GM12878 (cell line): ENCODE measurements around the gene NCF2. TPM values are rescaled to one million over a fixed set of nuclear protein-coding genes. Genes with fewer than 3 reads are reported as not detected.

ENCODE experiments used
- ATAC-seq: fragments of 200-7000 bp; cut with Tn5 transposase; 3 replicates; pipeline ENCODE4 v1.9.1; 2020; ENCODE audit warnings: mild to moderate bottlenecking, moderate library complexity
- BruUV-seq: library from RNA; stranded (reverse); fragments of 400-500 nt; replicated peaks from 2 replicates; lab custom pipeline; 2021; lab: Mats Ljungman, UMichigan
- CTCF ChIA-PET: fragments of 300-600 bp; sonication (Branson Sonifier 250); formaldehyde crosslinking; extraction: SDS; loops from one replicate; lab custom pipeline; 2021; ENCODE audit warnings: inconsistent platforms; lab: Yijun Ruan, JAX
- POLR2A ChIA-PET: fragments of 350-600 bp; formaldehyde crosslinking; extraction: SDS; loops from one replicate; lab custom pipeline; 2021; ENCODE audit warnings: inconsistent platforms; lab: Charles Lee
- RAD21 ChIA-PET: fragments of 300-600 bp; sonication (Branson Sonifier 250); formaldehyde crosslinking; loops from one replicate; lab custom pipeline; 2023; ENCODE audit warnings: antibody characterized with exemption; ENCODE audit not compliant: unreplicated experiment; lab: Charles Lee
- SMC1A ChIA-PET: fragments of 300-600 bp; sonication (Branson Sonifier 250); formaldehyde crosslinking; loops from one replicate; lab custom pipeline; 2023; ENCODE audit not compliant: unreplicated experiment, uncharacterized antibody; lab: Charles Lee
- DNase-seq: peaks from one replicate; pipeline ENCODE4 v3.0.0-alpha.2; 2011; ENCODE audit warnings: low read depth, low spot score
- FAIRE-seq: peaks from 3 replicates; lab custom pipeline; 2011; peaks lifted over from hg19 to GRCh38; lab: Jason Lieb, UNC
- H2AFZ ChIP-seq: 2 replicates; pipeline ENCODE4 v1.6.0; 2011; ENCODE audit warnings: low read depth, low read length, control low read depth; ENCODE audit not compliant: control insufficient read depth
- H3K27ac ChIP-seq: 2 replicates; pipeline ENCODE4 v1.5.1; 2011; ENCODE audit warnings: control low read depth; ENCODE audit not compliant: control insufficient read depth, insufficient read depth
- H3K27me3 ChIP-seq, 2 experiments: replicated peaks in 1 of 2; 2 replicates each; pipeline versions ENCODE4 v1.6.0 to v1.6.1; 2011; ENCODE audit warnings: low read length in 1 of 2; ENCODE audit not compliant: control insufficient read depth in 2 of 2, insufficient read depth in 2 of 2
- H3K36me3 ChIP-seq, 2 experiments: 2 replicates each; pipeline ENCODE4 v1.5.1; 2011; ENCODE audit warnings: low read length in 1 of 2; ENCODE audit not compliant: control insufficient read depth in 2 of 2, insufficient read depth in 2 of 2
- H3K4me1 ChIP-seq: 2 replicates; pipeline ENCODE4 v1.6.1; 2011; ENCODE audit warnings: mild to moderate bottlenecking, low read length, moderate library complexity, mixed read lengths; ENCODE audit not compliant: control insufficient read depth, insufficient read depth
- H3K4me2 ChIP-seq: 2 replicates; pipeline ENCODE4 v1.6.0; 2011; ENCODE audit warnings: control low read depth; ENCODE audit not compliant: control insufficient read depth, insufficient read depth
- H3K4me3 ChIP-seq: fragments of 200-600 bp; sonication (generic); 2 replicates; pipeline ENCODE4 v1.5.1; 2016
- H3K79me2 ChIP-seq: 2 replicates; pipeline ENCODE4 v1.6.0; 2011; ENCODE audit warnings: low read length; ENCODE audit not compliant: control insufficient read depth, insufficient read depth
- H3K9ac ChIP-seq: 2 replicates; pipeline ENCODE4 v1.8.0; 2011; ENCODE audit warnings: low read length, control low read depth, mixed read lengths; ENCODE audit not compliant: control insufficient read depth, insufficient read depth
- H3K9me3 ChIP-seq: replicated peaks from 3 replicates; pipeline ENCODE4 v1.5.1; 2011; ENCODE audit warnings: mild to moderate bottlenecking, low read length; ENCODE audit not compliant: control insufficient read depth, insufficient read depth
- H4K20me1 ChIP-seq: 2 replicates; pipeline ENCODE4 v1.6.0; 2011; ENCODE audit not compliant: control insufficient read depth, insufficient read depth
- BMI1 ChIP-seq: fragments of 450-650 bp; IDR thresholded peaks from 2 replicates; pipeline ENCODE4 v1.6.1; 2016; ENCODE audit warnings: mild to moderate bottlenecking, moderate library complexity, borderline replicate concordance
- CBFB ChIP-seq: IDR thresholded peaks from 2 replicates; pipeline ENCODE4 v1.6.1; 2016; ENCODE audit warnings: antibody characterized with exemption, low read depth
- CEBPB ChIP-seq, 2 experiments: fragments of 150-350 bp in 1 of 2; IDR thresholded peaks; 2 replicates each; pipeline ENCODE4 v1.6.1; 2012 to 2014; ENCODE audit warnings: low read depth in 2 of 2, low read length in 2 of 2, borderline replicate concordance in 1 of 2, inconsistent platforms in 1 of 2
- CHD4 ChIP-seq: fragments of 200-600 bp; sonication (generic); IDR thresholded peaks from 2 replicates; pipeline ENCODE4 v1.6.1; 2016; ENCODE audit warnings: mild to moderate bottlenecking
- CREM ChIP-seq: IDR thresholded peaks from 2 replicates; pipeline ENCODE4 v1.6.1; 2014; ENCODE audit warnings: antibody characterized with exemption, low read depth
- MEF2B ChIP-seq: fragments of 450-650 bp; IDR thresholded peaks from 2 replicates; pipeline ENCODE4 v1.6.1; 2018; ENCODE audit warnings: mild to moderate bottlenecking, moderate library complexity; ENCODE audit not compliant: partially characterized antibody, poor library complexity, severe bottlenecking
- MTA3 ChIP-seq: IDR thresholded peaks from 2 replicates; pipeline ENCODE4 v1.6.1; 2012; ENCODE audit warnings: low read length, inconsistent platforms, borderline replicate concordance
- PML ChIP-seq: IDR thresholded peaks from 2 replicates; pipeline ENCODE4 v1.6.1; 2012; ENCODE audit warnings: low read length, inconsistent platforms
- RBBP5 ChIP-seq: fragments of 200-600 bp; sonication (generic); conservative IDR thresholded peaks from 2 replicates; pipeline ENCODE4 v1.6.1; 2016
- SPI1 ChIP-seq: IDR thresholded peaks from 2 replicates; pipeline ENCODE4 v1.6.1; 2011; ENCODE audit warnings: low read depth, mild to moderate bottlenecking, low read length, moderate library complexity, borderline replicate concordance; ENCODE audit not compliant: insufficient read depth
- SREBF1 ChIP-seq: IDR thresholded peaks from 2 replicates; pipeline ENCODE4 v1.6.1; 2012; ENCODE audit warnings: mild to moderate bottlenecking, low read length
- ZNF274 ChIP-seq: IDR thresholded peaks from one replicate; pipeline ENCODE4 v1.8.0; 2011; ENCODE audit not compliant: insufficient read length, insufficient read depth
- WGBS: methylation state at CpG from one replicate; pipeline ENCODE4 v1.1.6; 2016; ENCODE audit warnings: low lambda C conversion rate; ENCODE audit not compliant: insufficient replicate concordance, insufficient coverage; ENCODE audit errors: missing lambda C conversion rate; 5-methylcytosine and 5-hydroxymethylcytosine counted together
- in situ Hi-C: fragments of 300-500 bp; cut with MboI; formaldehyde crosslinking; loops from 9 replicates; pipeline ENCODE4 v1.14.3; 2018; ENCODE audit warnings: mixed read lengths
- intact Hi-C: fragments of 100-400 bp; cut with micrococcal nuclease; formaldehyde crosslinking; loops from one replicate; pipeline ENCODE4 v1.14.2; 2022; ENCODE audit not compliant: unreplicated experiment
- polyA plus RNA-seq, 11 experiments: library from polyadenylated mRNA; depleted of rRNA in 4 of 11; unstranded in 6 of 11; stranded (reverse) in 5 of 11; fragments of >200 nt; fragmentation: Nextera tagmentation in 4 of 11; fragmentation: Illumina TruSeq in 1 of 11; extraction: Ambion mirVana in 4 of 11; extraction: Trizol in 1 of 11; gene quantifications; 1 replicate in 1 of 11; 2 replicates in 10 of 11; pipeline versions ENCODE4 v1.2.1 to v1.2.3, GENCODE V29; 2011 to 2016; ENCODE audit warnings: inconsistent platforms in 2 of 11, missing spikeins in 2 of 11, low read depth in 1 of 11
- total RNA-seq, 4 experiments: library from RNA; depleted of rRNA in 3 of 4; stranded (reverse); fragments of >200 nt in 3 of 4; fragmentation: Illumina TruSeq in 1 of 4; extraction: Trizol in 1 of 4; gene quantifications; 2 replicates each; pipeline versions ENCODE4 v1.2.1 to v1.2.3, GENCODE V29; 2013 to 2021
- TF ChIP-seq, protein P1 (sequence below): fragments of 450-650 bp; IDR thresholded peaks from 2 replicates; pipeline ENCODE4 v1.6.1; 2018; ENCODE audit warnings: borderline replicate concordance, mild to moderate bottlenecking; ENCODE audit not compliant: partially characterized antibody
- TF ChIP-seq, protein P2 (sequence below): IDR thresholded peaks from 2 replicates; pipeline ENCODE4 v1.6.1; 2011; ENCODE audit warnings: borderline replicate concordance, low read depth, mild to moderate bottlenecking, moderate library complexity, mixed read lengths, low read length; ENCODE audit not compliant: insufficient read depth; ENCODE audit errors: extremely low read length

NCF2 gene
- total and polyA plus RNA-seq, 10 of the 15 experiments (the other 5 are each of a cell fraction or from before 2014, with no cell fraction given), result 31.4 to 256 (median 77.1) TPM

DNA sequence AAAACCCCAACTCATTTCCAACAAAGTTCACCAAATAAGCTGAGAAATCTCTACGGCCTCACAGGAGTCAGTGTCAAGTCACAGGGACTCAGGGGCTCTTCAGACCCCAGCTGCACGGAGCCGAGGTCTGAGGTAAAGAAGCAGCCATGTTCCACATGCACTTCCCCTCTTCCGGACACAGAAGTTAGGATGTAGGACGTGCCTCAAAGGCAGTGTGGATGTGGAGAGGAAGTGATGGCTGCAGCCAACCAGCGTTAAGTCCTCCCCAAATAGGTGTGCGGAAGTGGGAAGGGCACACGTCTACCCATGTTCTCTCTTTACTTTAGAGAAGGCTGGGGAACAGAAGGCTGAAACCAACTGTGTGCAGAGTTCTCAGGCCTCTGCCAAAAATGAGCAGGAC, 14.6 kb upstream of the NCF2 start (continued):
- TF ChIP-seq, protein P1, sequence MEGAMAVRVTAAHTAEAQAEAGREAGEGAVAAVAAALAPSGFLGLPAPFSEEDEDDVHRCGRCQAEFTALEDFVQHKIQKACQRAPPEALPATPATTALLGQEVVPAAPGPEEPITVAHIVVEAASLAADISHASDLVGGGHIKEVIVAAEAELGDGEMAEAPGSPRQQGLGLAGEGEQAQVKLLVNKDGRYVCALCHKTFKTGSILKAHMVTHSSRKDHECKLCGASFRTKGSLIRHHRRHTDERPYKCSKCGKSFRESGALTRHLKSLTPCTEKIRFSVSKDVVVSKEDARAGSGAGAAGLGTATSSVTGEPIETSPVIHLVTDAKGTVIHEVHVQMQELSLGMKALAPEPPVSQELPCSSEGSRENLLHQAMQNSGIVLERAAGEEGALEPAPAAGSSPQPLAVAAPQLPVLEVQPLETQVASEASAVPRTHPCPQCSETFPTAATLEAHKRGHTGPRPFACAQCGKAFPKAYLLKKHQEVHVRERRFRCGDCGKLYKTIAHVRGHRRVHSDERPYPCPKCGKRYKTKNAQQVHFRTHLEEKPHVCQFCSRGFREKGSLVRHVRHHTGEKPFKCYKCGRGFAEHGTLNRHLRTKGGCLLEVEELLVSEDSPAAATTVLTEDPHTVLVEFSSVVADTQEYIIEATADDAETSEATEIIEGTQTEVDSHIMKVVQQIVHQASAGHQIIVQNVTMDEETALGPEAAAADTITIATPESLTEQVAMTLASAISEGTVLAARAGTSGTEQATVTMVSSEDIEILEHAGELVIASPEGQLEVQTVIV, result no peak
- TF ChIP-seq PML (0 out of 2 replicates have a peak, but pooled peaks have one; percentile 6), SPI1 (peak; percentile 86; the same call in 1 of the 2 replicates), CREM (no peak), BMI1 (no peak), MTA3 (peak; percentile 30; the same call in 1 of the 2 replicates)

DNA sequence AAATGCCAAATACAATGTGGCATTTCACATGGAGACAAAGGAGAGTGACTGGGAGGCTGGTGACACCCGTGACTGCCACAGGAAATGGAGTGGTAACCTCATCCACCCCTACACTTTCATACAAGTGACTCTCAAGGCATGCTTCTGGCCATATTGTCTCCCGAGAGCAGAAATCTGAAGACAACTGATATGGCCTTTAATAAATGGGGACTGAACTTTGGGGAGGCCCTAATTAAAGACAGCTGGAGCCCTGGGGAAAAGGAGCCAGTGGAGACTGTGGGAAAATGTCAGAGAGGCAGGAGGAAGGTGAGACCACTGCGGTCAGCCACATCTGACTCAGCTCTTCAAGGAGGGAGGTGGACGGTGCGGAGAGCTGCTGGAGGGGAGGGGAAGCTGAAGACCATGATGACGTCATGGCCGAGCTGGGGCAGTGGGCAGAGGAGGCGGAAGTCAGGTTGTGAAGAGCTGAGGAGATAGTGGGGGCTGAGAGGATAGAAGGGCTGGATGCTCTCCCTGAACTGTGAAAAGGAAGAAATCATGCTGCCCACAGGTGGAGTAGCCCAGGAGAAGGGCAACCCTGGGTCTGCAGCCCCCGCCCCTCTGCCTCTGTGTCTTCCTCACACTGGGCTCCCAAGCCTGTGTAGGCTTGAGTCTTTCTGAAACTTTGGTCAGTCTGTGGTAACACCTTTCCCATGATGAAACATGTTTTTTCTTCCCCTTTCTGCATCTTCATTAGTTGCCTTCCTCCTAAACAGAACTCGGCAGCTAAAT, 14.0 kb upstream of the NCF2 start:
- intact Hi-C loops, result loop anchor here (1.0 to 5.0 kb wide), 3 partner anchors 14 to 238 kb away; partner anchors contain the start of genes ARPC5 and NCF2
- H2AFZ ChIP-seq, result peak overlapping the region; percentile 31; the same call in 1 of the 2 replicates
- in situ Hi-C loops, result no loop called here
- H3K4me2 ChIP-seq, result peak overlapping the region; percentile 42
- SMC1A ChIA-PET, result interaction anchor here (0.6 to 12.6 kb wide), 14 partner anchors 14 to 294 kb away, joined by 3 to 363 read pairs (median 4); partner anchors contain the start of gene NCF2
- CTCF ChIA-PET, result interaction anchor here (0.6 to 9.8 kb wide), 11 partner anchors 14 to 135 kb away, joined by 3 to 152 read pairs (median 5); partner anchors contain the start of gene NCF2
- no peaks in the 10 kb centered on the region for H3K79me2 ChIP-seq
- under 1% methylated on average over 10 of the region's 10 CpGs for whole genome bisulfite sequencing
- H3K27me3 ChIP-seq, result no peaks in the 10 kb centered on the region
- ATAC-seq (peak; percentile 71), FAIRE-seq (peak; percentile 62), DNase-seq (peak; percentile 89)
- peaks cover 61% of the 10 kb centered on the region for H3K4me1 ChIP-seq
- no peaks in the 10 kb centered on the region; the same call in 1 of the 3 replicates for H3K9me3 ChIP-seq
- no TSS peak for BruUV-seq
- POLR2A ChIA-PET, result interaction anchor here (0.5 to 9.4 kb wide), 11 partner anchors 12 to 132 kb away, joined by 3 to 199 read pairs (median 5); partner anchors contain the start of genes ARPC5, NCF2 and SMG7
- H4K20me1 ChIP-seq, result no peaks in the 10 kb centered on the region
- RAD21 ChIA-PET, result interaction anchor here (0.6 to 8.5 kb wide), 12 partner anchors 14 to 307 kb away, joined by 3 to 188 read pairs (median 4); partner anchors contain the start of genes NCF2 and SMG7
- H3K36me3 ChIP-seq, result no peaks in the 10 kb centered on the region
- H3K27ac ChIP-seq, result peak overlapping the region; percentile 64
- no peak overlapping the region for H3K4me3 ChIP-seq
- H3K9ac ChIP-seq, result no peak overlapping the region
- TF ChIP-seq ZNF274, result no peak
- peak; percentile 98 for TF ChIP-seq MEF2B
- TF ChIP-seq CHD4, result no peak
- 0 out of 2 replicates have a peak, but pooled peaks have one; percentile 37 for TF ChIP-seq BMI1
- TF ChIP-seq, protein P2, sequence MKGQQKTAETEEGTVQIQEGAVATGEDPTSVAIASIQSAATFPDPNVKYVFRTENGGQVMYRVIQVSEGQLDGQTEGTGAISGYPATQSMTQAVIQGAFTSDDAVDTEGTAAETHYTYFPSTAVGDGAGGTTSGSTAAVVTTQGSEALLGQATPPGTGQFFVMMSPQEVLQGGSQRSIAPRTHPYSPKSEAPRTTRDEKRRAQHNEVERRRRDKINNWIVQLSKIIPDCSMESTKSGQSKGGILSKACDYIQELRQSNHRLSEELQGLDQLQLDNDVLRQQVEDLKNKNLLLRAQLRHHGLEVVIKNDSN, result no peak
- peak; percentile 77; the same call in 1 of the 2 replicates for TF ChIP-seq CBFB
- TF ChIP-seq RBBP5, result no peak
- TF ChIP-seq CEBPB (IDR thresholded peaks at IDR 0.05; ENCODE audit: borderline replicate concordance in 1 of 2, low read depth in 2 of 2, low read length in 2 of 2), result peak; percentile 1 to 41; a peak in 1 of 4 replicates
- TF ChIP-seq, protein P1, result peak; percentile 78
- TF ChIP-seq SREBF1, result no peak
